ENCODE data around the gene TMEM150B.

Gene TMEM150B

DNA sequence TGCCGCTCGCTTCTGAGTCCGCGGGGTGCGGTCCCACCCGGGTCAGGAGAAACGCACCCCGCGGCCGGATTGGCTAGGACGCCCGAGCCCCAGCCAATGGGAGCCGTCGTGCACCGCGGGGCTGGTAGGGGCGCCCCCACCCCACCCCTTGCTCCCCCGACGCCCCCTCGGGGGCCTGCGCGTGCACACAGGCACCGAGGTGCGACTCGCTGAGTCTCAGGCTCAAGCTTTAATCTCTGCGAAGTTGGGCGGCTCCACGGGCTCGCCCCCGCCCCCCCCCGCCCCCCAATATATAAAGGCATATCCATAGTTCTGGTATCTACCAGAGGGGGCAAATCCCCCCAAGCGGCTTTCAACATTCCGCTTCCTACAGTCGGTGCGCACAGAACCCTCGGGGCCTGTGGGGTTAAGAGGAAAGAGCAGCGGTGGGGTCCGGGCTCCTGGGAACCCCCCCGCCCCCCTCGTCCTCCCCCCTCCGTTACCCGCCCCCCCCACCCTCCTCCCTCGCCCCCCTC lies 29.6 kb upstream of the TMEM150B start, which contains the start of gene COX6B2:
Gene COX6B2 (minus strand): TSS at position 22 of the 515 bp plus-strand sequence. CDS start 198 bp downstream, outside the sequence.
- peaks cover 4% of the 10 kb centered on the region; the same call in 1 of the 2 replicates for H4K20me1 ChIP-seq
- peaks cover 65% of the 10 kb centered on the region for H3K27me3 ChIP-seq
- no peaks in the 10 kb centered on the region for H3K36me3 ChIP-seq
- peak within 1 kb of the TSS; percentile 65 for H3K4me3 ChIP-seq
- H3K9me3 ChIP-seq: no peaks in the 10 kb centered on the region
- H3K9ac ChIP-seq: peak within 1 kb of the TSS; percentile 41; the same call in 1 of the 2 replicates
- H3K4me2 ChIP-seq: peak within 1 kb of the TSS; percentile 98
- H3K27ac ChIP-seq: no peak within 1 kb of the TSS
- H3K4me1 ChIP-seq: peaks cover 42% of the 10 kb centered on the region
- no peak for TF ChIP-seq Cebpa-rat (IDR thresholded peaks at IDR 0.05)

DNA sequence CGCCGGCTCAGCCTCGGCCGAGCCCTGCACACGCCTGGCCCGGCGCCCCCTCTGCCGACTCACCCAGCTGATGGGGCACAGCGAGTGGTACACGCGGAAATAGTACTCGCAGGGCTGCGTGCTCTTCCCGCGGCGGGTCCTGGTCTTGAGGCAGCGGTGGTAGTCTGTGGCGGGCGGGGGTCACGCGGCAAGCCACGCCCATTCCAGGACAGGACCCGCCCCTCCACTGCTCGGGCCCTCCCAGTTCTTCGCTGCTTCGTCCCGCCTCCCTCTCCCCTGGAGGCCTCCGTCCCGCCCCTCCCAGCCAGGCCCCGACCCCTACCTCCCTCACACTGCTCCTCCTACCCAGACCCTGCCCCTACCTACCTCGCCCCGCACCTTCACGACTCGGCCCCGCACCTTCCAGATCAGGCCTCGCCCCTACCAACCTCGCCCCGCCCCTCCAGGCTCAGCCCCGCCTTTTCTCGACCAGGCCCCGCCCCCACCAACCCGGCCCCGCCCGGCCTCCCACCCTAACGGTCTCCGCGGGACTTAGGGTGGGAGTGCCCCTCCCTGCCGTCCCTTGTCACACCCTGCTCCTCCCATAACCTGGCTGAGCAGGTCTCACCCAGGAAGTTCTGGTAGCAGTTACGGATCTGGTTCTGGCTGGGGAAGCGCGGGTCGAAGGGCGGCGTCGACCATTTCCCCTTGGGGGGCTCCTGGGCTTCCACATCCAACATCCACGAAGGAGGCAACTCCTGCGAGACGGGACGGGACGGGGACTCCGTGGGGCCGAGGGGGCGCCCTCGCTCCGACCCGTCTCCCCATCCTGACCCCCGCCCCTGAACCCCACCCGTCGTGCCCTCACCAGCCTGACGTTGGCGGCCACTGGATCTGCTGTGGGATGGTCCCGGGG lies 28.9 kb upstream of the TMEM150B start:
- H3K27ac ChIP-seq: no peak overlapping the region
- no peaks in the 10 kb centered on the region for H3K36me3 ChIP-seq
- H3K4me1 ChIP-seq: peaks cover 50% of the 10 kb centered on the region
- H3K9me3 ChIP-seq: no peaks in the 10 kb centered on the region
- H3K9ac ChIP-seq: peak overlapping the region; percentile 41; the same call in 1 of the 2 replicates
- no peak for TF ChIP-seq Cebpa-rat (IDR thresholded peaks at IDR 0.05)
- H3K4me2 ChIP-seq: peak overlapping the region; percentile 98
- H3K27me3 ChIP-seq: peaks cover 65% of the 10 kb centered on the region
- peaks cover 4% of the 10 kb centered on the region; the same call in 1 of the 2 replicates for H4K20me1 ChIP-seq
- H3K4me3 ChIP-seq: peak overlapping the region; percentile 65

DNA sequence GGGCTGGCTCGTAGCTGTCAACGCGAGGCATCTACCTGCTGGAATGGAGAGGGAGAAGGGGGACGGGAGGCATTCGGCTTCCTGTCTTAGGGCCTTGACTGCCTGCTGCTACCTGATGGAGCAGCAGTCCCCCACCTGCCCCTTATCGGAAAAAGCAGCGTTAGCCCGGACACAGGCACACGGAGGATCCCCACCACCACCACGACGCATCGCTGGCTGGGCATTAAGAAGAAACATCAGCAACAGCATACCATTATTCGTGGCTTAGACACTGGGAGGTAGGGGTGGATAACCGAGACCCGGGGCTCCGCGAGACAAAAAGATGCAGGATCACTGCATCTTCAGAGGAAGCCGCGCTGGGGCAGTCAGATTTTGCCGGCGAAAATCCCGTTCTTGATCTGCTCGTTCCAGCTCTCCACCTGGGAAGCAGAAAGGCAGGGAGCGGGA lies 28.2 kb upstream of the TMEM150B start:
- H3K36me3 ChIP-seq: no peaks in the 10 kb centered on the region
- H3K27ac ChIP-seq: no peak overlapping the region
- H3K4me3 ChIP-seq: peak overlapping the region; percentile 65
- peaks cover 65% of the 10 kb centered on the region for H3K27me3 ChIP-seq
- H3K9ac ChIP-seq: peak overlapping the region; percentile 41; the same call in 1 of the 2 replicates
- peaks cover 56% of the 10 kb centered on the region for H3K4me1 ChIP-seq
- H3K9me3 ChIP-seq: no peaks in the 10 kb centered on the region
- TF ChIP-seq Cebpa-rat (IDR thresholded peaks at IDR 0.05): no peak
- peak overlapping the region; percentile 98 for H3K4me2 ChIP-seq
- H4K20me1 ChIP-seq: peaks cover 4% of the 10 kb centered on the region; the same call in 1 of the 2 replicates

DNA sequence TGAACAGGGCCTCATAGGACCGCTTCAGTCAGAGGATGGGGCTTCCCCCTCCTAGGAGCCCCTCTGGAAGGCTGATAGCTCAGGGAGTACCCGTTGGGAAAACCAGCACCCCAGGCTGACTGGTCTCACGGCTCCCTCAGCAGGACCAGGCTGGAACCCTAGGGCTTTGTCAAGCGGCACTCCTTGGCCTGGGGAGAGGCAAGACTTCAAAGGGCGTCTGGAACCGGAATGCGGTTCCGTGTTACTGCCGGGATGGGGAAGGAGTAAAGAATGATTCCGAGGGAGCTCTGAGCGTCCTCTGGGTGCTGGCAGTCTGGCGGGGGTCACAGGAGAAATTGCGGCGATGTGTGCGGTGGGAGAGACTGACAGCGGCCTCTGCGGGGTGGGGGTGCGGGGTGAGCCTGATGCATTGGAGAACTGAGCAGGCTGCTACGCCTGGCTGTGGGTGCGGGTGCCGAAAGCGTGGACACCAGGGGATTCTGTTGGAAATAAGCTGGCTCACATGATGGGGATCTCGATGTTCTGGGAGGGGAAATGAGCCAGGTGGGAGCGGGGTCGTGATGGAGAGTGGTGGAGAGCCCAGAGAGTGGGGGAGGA lies 27.5 kb upstream of the TMEM150B start:
- TF ChIP-seq Cebpa-rat (IDR thresholded peaks at IDR 0.05): no peak
- H3K36me3 ChIP-seq: no peaks in the 10 kb centered on the region
- H3K4me2 ChIP-seq: peak overlapping the region; percentile 98
- H3K4me1 ChIP-seq: peaks cover 64% of the 10 kb centered on the region
- H3K27ac ChIP-seq: no peak overlapping the region
- no peak overlapping the region for H3K4me3 ChIP-seq
- no peak overlapping the region for H3K9ac ChIP-seq
- H4K20me1 ChIP-seq: peaks cover 4% of the 10 kb centered on the region; the same call in 1 of the 2 replicates
- peaks cover 65% of the 10 kb centered on the region for H3K27me3 ChIP-seq
- no peaks in the 10 kb centered on the region for H3K9me3 ChIP-seq

DNA sequence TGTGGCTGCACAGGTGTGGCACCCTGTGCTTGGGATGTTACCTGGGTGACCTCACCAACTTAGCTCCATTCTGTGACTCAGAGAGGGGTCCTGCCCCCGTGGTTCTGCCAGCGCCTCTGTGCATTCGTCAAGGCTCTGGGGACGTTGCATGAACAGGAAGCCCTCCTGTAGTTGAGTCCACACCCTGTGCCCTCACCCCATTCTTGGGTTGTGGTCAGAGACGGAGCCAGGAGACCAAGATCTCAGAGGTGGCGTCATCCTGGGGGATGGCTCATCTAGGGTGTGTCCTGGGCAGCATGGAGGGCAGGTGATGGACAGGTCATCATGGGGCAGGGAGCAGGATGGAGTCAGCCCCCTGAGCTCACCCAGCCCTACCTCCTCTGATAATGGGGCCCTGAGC lies 26.9 kb upstream of the TMEM150B start:
- peak overlapping the region; percentile 98 for H3K4me2 ChIP-seq

DNA sequence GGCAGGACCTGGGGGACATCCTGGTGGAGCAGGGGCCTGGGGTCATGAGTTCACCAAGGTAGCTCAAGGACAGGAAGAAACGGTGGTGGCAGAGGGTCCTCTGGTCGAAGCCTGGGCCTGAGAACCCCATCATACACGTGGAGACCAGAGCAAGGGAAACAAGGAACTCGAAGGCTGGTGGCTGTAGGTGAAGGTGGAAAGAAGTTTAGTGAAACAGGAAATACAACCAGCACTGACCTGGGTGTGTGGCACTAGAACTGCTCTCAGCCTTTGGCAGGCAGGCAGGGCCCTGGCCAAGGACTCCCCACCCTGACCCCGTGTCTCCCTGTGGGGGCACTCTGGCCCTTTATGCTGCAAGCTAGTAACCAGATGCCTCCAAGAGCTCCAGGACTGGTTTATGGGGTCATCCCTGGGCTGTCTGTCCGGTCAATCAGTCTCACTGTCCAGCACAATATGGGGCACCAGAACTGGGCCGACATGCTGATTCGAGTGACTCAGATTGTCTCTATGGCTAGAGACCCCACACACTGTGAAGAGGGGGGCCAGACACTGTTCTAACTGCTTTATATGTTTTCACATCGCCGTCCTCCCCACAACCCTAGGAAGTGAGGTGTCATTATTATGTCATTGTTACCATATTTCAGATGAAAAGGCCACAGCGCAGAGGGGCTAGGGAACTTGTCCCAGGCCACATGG lies 25.6 kb upstream of the TMEM150B start:
- H3K9ac ChIP-seq: no peak overlapping the region

More for the DNA sequence above, 26.9 kb upstream of the TMEM150B start:
- H3K27ac ChIP-seq: no peak overlapping the region
- peaks cover 60% of the 10 kb centered on the region for H3K27me3 ChIP-seq
- H3K4me3 ChIP-seq: no peak overlapping the region
- H4K20me1 ChIP-seq: peaks cover 4% of the 10 kb centered on the region; the same call in 1 of the 2 replicates
- H3K9ac ChIP-seq: no peak overlapping the region
- TF ChIP-seq Cebpa-rat (IDR thresholded peaks at IDR 0.05): no peak
- H3K9me3 ChIP-seq: no peaks in the 10 kb centered on the region
- H3K4me1 ChIP-seq: peaks cover 70% of the 10 kb centered on the region
- H3K36me3 ChIP-seq: peaks cover 4% of the 10 kb centered on the region; the same call in 1 of the 2 replicates

DNA sequence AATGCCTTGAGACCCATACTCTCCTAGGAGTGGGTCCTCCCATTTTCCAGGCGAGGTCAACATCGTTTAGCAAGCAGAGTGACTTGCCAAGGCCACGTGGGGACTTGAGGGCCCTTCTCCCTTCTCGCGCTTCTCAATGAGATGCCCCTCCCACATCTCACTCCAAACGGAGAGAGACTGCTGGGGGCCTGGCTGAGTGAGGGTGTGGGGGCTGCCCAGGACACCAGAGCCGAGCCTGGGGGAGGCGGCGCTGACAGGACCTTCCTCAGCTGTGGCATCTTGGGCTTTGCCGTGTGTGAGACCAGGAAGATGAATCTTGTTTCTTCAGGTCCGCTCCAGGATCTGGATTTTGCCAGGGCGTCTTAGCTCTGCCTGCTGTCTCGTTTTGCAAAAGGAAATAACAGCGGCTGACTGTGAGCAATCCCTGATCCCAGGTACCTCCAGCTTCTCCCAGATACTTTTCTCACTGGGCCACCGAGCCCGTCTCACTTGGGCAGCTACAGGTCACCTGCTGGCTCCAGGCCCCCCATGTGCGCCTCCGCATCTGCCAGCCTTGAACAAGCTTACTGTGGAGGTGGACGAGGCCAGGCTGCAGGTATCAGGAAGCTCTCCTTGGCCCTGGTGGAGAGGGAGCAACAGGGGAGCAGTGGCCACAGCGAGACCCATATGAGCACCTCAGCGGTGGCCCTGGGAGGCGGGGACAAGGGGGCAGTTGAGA lies 23.3 kb upstream of the TMEM150B start:
- no peaks in the 10 kb centered on the region for H3K9me3 ChIP-seq
- no peak for TF ChIP-seq Cebpa-rat (IDR thresholded peaks at IDR 0.05)
- no peak overlapping the region for H3K4me3 ChIP-seq
- peak overlapping the region; percentile 44 for H3K27ac ChIP-seq
- peaks cover 75% of the 10 kb centered on the region for H3K4me1 ChIP-seq
- peaks cover 38% of the 10 kb centered on the region for H3K36me3 ChIP-seq
- H4K20me1 ChIP-seq: no peaks in the 10 kb centered on the region
- peak overlapping the region; percentile 0; the same call in 1 of the 2 replicates for H3K9ac ChIP-seq
- H3K27me3 ChIP-seq: peaks cover 25% of the 10 kb centered on the region
- H3K4me2 ChIP-seq: peak overlapping the region; percentile 74

More for the DNA sequence above, 25.6 kb upstream of the TMEM150B start:
- peaks cover 47% of the 10 kb centered on the region for H3K27me3 ChIP-seq
- H4K20me1 ChIP-seq: 0 out of 2 replicates have a peak, but pooled peaks cover 4% of the 10 kb centered on the region
- no peak overlapping the region for H3K4me2 ChIP-seq
- no peaks in the 10 kb centered on the region for H3K9me3 ChIP-seq
- TF ChIP-seq Cebpa-rat (IDR thresholded peaks at IDR 0.05): no peak
- H3K4me3 ChIP-seq: no peak overlapping the region
- H3K4me1 ChIP-seq: peaks cover 68% of the 10 kb centered on the region
- no peak overlapping the region for H3K27ac ChIP-seq
- H3K36me3 ChIP-seq: peaks cover 15% of the 10 kb centered on the region

DNA sequence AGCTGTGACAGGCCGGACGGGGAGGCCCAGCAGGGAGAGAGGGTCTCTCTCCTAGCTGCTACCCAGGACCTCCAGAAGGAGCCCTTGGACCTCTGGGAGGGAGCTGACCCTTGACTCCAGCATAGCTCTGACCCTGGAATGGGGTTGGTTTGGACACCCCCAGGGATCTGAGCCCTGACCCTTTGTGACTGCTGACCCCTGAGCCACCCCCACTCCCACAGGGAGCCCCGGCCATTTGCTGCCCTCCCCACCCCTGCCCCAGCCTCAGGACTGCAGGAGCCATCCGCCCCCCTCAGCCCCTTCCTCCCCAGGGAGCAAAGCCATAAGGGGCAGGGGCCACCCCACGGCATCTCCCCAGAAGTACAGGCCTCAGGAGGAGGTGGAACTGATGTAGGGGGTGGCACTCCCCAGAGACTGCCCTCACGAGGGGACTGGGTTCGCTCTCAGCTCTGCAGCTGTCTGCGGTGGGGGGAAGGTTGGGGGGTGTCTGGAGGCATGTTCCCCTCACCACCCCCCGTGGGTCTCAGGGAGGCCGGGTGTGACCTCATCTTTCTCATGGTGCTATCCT lies 22.4 kb upstream of the TMEM150B start:
- no peak for TF ChIP-seq Cebpa-rat (IDR thresholded peaks at IDR 0.05)
- peaks cover 75% of the 10 kb centered on the region for H3K4me1 ChIP-seq
- H3K36me3 ChIP-seq: peaks cover 48% of the 10 kb centered on the region
- no peaks in the 10 kb centered on the region for H3K9me3 ChIP-seq
- H3K27ac ChIP-seq: peak overlapping the region; percentile 44
- H3K9ac ChIP-seq: peak overlapping the region; percentile 41; the same call in 1 of the 2 replicates
- peaks cover 16% of the 10 kb centered on the region for H3K27me3 ChIP-seq
- H3K4me3 ChIP-seq: no peak overlapping the region
- H3K4me2 ChIP-seq: peak overlapping the region; percentile 74
- no peaks in the 10 kb centered on the region; the same call in 1 of the 2 replicates for H4K20me1 ChIP-seq

All from BLaER1 (cell line).